Stimulated activated CD4-positive, alpha-beta T cell treated with anti-CD3 and anti-CD28 coated beads, Interleukin-1b, Interleukin-23, amount 100 ng/mL, for 4 hours (primary cell): ENCODE results near the gene ARHGAP15.

ENCODE experiments used
- DNase-seq, 2 donors: peaks; one replicate each; pipeline ENCODE4 v3.0.0-alpha.2; 2020; ENCODE audit warnings: low read depth in 2 of 2

ARHGAP15 gene

GRCh38 chr2:143262389-143262788 lies 133.2 kb downstream of the ARHGAP15 start:
- DNase-seq, result no peak

- no peak for DNase-seq
These were observed 133.9 kb downstream of the ARHGAP15 start for GRCh38 chr2:143263066-143263625.

- DNase-seq, result no peak
These were observed 135.6 kb downstream of the ARHGAP15 start for GRCh38 chr2:143264851-143265250.

GRCh38 chr2:143279672-143280071 lies 150.5 kb downstream of the ARHGAP15 start:
- DNase-seq, result no peak

- DNase-seq, result no peak
These were observed 151.0 kb downstream of the ARHGAP15 start for GRCh38 chr2:143280097-143280757.

GRCh38 chr2:143282684-143283083 lies 153.5 kb downstream of the ARHGAP15 start:
- DNase-seq, result no peak

GRCh38 chr2:143284087-143284675 lies 155.0 kb downstream of the ARHGAP15 start:
- DNase-seq, result peak in 1 of 2 donors; percentile 18

- DNase-seq, result no peak
These were observed 159.8 kb downstream of the ARHGAP15 start for GRCh38 chr2:143289025-143289424.

- no peak for DNase-seq
These were observed 161.0 kb downstream of the ARHGAP15 start for GRCh38 chr2:143290221-143290620.

- no peak for DNase-seq
These were observed 164.8 kb downstream of the ARHGAP15 start for GRCh38 chr2:143294068-143294467.

- DNase-seq, result no peak
These were observed 166.9 kb downstream of the ARHGAP15 start for GRCh38 chr2:143296089-143296488.

GRCh38 chr2:143297182-143297581 lies 168.0 kb downstream of the ARHGAP15 start:
- no peak for DNase-seq

- DNase-seq, result no peak
These were observed 171.3 kb downstream of the ARHGAP15 start for GRCh38 chr2:143300536-143300935.

GRCh38 chr2:143311426-143311825 lies 182.2 kb downstream of the ARHGAP15 start:
- DNase-seq, result no peak

- DNase-seq, result no peak
These were observed 183.2 kb downstream of the ARHGAP15 start for GRCh38 chr2:143312441-143312840.

- no peak for DNase-seq
These were observed 184.6 kb downstream of the ARHGAP15 start for GRCh38 chr2:143313861-143314260.

- DNase-seq, result no peak
These were observed 192.8 kb downstream of the ARHGAP15 start for GRCh38 chr2:143321994-143322393.

- DNase-seq, result no peak
These were observed 200.1 kb downstream of the ARHGAP15 start for GRCh38 chr2:143329288-143329687.

GRCh38 chr2:143333168-143333791 lies 204.1 kb downstream of the ARHGAP15 start:
- no peak for DNase-seq

GRCh38 chr2:143333847-143334246 lies 204.6 kb downstream of the ARHGAP15 start:
- no peak for DNase-seq

GRCh38 chr2:143334837-143335236 lies 205.6 kb downstream of the ARHGAP15 start:
- no peak for DNase-seq

GRCh38 chr2:143336719-143337210 lies 207.5 kb downstream of the ARHGAP15 start:
- no peak for DNase-seq

- no peak for DNase-seq
These were observed 212.3 kb downstream of the ARHGAP15 start for GRCh38 chr2:143341478-143341877.
